Medulla oblongata (tissue), 1 donor: ENCODE data around the gene DBH.

Source experiments
- DNase-seq: peaks from one replicate; pipeline ENCODE4 v3.0.0-alpha.2; 2015; ENCODE audit errors: extremely low spot score

Gene DBH

DNA sequence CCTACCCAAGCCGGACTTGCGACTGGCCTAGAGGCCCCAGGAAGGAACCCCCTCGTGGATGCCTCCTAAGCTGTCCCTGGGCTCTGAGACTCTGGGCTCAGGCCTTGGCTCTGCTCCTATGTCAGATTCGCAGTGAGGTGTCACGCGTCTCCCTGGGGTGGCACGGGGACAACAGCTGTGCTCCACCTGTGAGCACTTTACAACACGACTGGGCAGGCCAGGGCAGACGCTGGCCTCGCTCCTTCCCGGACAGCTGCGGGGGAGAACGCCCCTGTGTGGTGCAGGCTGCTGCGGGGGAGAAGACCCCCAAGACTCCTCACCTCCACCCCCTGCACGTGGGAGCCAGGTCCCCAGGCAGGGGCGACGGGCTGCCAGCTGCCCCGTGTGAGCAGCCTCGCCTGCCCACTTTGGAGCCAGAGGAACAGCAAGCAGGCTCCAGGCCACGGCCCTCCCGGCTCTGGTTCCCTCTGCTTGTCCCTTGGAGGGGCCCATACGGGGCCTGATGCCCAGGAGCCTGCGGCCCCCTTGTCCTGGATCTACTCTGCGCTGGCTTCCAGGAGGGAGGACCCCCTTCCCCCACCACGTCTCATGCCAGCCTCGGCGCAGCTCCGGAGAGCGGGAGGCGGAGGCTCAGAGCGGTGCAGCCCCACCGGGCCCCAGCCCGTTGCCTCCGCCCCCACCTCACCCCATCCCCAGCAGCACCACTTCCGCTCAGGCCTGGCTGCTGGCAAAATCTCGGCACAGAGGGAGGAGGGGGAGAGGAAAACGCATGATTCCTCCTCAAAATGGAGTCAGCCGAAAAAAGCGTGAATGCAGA, 66.0 kb downstream of the DBH start:
- peak; percentile 43 for DNase-seq

- no peak for DNase-seq
Observed at GRCh38 chr9:133702798-133703590, 66.8 kb downstream of the DBH start.

GRCh38 chr9:133703591-133704399, 67.6 kb downstream of the DBH start:
- DNase-seq = no peak

DNA sequence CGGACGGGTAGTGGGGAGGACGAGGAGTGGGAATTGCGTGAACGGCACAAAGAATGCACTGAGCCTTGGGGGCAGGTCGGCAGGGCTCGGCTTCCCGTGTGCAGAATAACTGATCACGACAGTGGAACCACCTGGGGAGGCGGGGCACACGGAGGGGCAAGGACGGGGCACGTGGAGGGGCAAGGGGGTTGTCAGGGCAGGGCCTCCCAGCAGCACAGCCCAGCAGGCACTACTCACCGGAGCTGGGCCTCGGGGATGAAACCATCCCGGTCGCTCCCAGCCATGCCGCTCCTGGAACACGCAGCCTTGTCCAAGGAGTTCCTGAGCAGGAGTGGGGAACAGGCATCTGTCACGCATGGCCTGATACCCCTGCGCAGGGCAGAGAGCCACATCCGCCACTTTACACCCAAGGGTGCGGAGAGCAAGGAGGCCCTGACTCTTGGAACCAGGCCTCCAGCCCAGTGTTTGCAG, 68.6 kb downstream of the DBH start:
- no peak for DNase-seq

- no peak for DNase-seq
Observed at GRCh38 chr9:133705576-133705975, 69.4 kb downstream of the DBH start.

GRCh38 chr9:133706307-133707050, 70.3 kb downstream of the DBH start:
- DNase-seq = no peak

DNA sequence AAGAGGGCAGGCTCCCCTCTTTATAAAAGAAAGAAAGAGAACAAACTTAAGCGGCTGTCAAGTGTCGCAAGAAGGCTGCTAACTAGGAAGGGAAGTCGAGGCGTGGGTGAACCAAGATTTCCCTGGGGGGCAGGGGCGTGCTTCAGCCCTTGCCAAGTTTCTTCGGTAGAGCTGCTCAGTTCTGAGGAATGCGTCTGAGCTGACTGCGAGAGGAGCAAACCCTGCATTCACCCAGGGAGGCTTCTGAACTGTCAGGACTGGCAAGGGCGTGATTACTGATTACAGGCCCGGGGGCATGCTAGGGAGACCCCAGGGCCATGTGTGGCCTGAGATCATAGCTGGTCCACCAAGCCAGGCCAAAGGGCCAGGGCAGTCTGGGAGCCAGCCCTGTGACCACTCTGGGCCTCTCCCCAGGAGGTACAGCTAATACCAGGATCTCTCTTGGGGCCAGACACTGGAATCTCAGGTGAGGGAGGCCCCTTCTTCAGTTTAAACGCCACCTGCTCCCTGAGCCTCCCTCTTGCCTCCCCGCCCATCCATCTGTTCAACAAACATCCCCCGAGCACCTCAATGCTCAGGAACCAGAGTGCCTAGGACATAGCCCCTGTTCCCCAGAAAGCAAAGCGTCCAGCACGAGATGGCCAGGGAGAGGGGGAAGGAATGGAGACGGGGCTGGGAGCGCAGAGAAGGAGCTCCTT, 71.1 kb downstream of the DBH start:
- no peak for DNase-seq

GRCh38 chr9:133707763-133708245, 71.6 kb downstream of the DBH start:
- DNase-seq = no peak

- no peak for DNase-seq
Observed at GRCh38 chr9:133708246-133709014, 72.3 kb downstream of the DBH start.
